B cell (primary cell): ENCODE data around the gene CASR. TPM values are rescaled to one million over a fixed set of nuclear protein-coding genes. Genes with fewer than 3 reads are reported as not detected.
A peak's percentile ranks its signal among the peaks of the same experiment; 100 is the strongest.

Experiments used
- ATAC-seq: fragments of 200-7000 bp; cut with Tn5 transposase; one replicate; pipeline ENCODE4 v1.10.0; 2021; ENCODE audit warnings: low read depth, mild to moderate bottlenecking, moderate number of reproducible peaks, moderate library complexity
- CTCF ChIA-PET: fragments of 350-600 bp; sonication (Branson Sonifier 250); formaldehyde crosslinking; loops from one replicate; lab custom pipeline; 2021; ENCODE audit warnings: antibody characterized with exemption, inconsistent platforms; lab: Charles Lee
- POLR2A ChIA-PET: fragments of 350-600 bp; sonication (Branson Sonifier 250); formaldehyde crosslinking; loops from one replicate; lab custom pipeline; 2021; ENCODE audit warnings: antibody characterized with exemption; lab: Charles Lee
- DNase-seq: peaks from one replicate; pipeline ENCODE4 v3.0.0; 2013
- H2AFZ ChIP-seq: 2 replicates; pipeline ENCODE4 v1.6.1; 2012; ENCODE audit warnings: mild to moderate bottlenecking, low read depth, low read length; ENCODE audit not compliant: insufficient read depth, poor library complexity, severe bottlenecking
- H3K27ac ChIP-seq, 2 donors: 1 replicate in 1 of 2; 2 replicates in 1 of 2; pipeline ENCODE4 v1.5.1; 2012 to 2013; ENCODE audit warnings: low read length in 2 of 2, mild to moderate bottlenecking in 2 of 2, moderate library complexity in 1 of 2
- H3K27me3 ChIP-seq, 4 experiments: fragments of 200-600 bp in 1 of 4; sonication (generic) in 1 of 4; replicated peaks in 1 of 4; 1 replicate in 2 of 4; 2 replicates in 2 of 4; pipeline versions ENCODE4 v1.6.1 to v1.7.0; 2013 to 2016; ENCODE audit warnings: low read length in 3 of 4, mild to moderate bottlenecking in 2 of 4, mixed read lengths in 1 of 4, moderate library complexity in 1 of 4; ENCODE audit not compliant: insufficient read depth in 4 of 4, control insufficient read depth in 3 of 4; ENCODE audit errors: control extremely low read depth in 1 of 4
- H3K36me3 ChIP-seq, 2 experiments: replicated peaks in 1 of 2; 1 replicate in 1 of 2; 2 replicates in 1 of 2; pipeline versions ENCODE4 v1.6.1 to v1.7.1; 2013; ENCODE audit warnings: low read length in 1 of 2; ENCODE audit not compliant: insufficient read depth in 2 of 2, control insufficient read depth in 1 of 2; ENCODE audit errors: control extremely low read depth in 1 of 2, extremely low read depth in 1 of 2
- H3K4me1 ChIP-seq, 2 donors: fragments of 200-600 bp in 1 of 2; sonication (generic) in 1 of 2; 1 replicate in 1 of 2; 2 replicates in 1 of 2; pipeline versions ENCODE4 v1.5.1 to v1.6.1; 2013 to 2017; ENCODE audit warnings: low read length in 2 of 2; ENCODE audit not compliant: control insufficient read depth in 2 of 2, insufficient read depth in 2 of 2
- H3K4me2 ChIP-seq: replicated peaks from 2 replicates; pipeline ENCODE3; 2012; ENCODE audit warnings: mild to moderate bottlenecking, low read depth, low read length; ENCODE audit not compliant: poor library complexity, severe bottlenecking
- H3K4me3 ChIP-seq, 5 experiments: fragments of 200-600 bp in 1 of 5; sonication (generic) in 1 of 5; 1 replicate in 3 of 5; 2 replicates in 2 of 5; pipeline versions ENCODE4 v1.5.1 to v1.7.0; 2011 to 2016; ENCODE audit warnings: low read length in 4 of 5, mild to moderate bottlenecking in 4 of 5, low read depth in 2 of 5, control low read depth in 1 of 5, moderate library complexity in 1 of 5; ENCODE audit not compliant: insufficient read depth in 1 of 5; ENCODE audit errors: control extremely low read depth in 1 of 5, extremely low read depth in 1 of 5
- H3K79me2 ChIP-seq: fragments of 200-600 bp; sonication (generic); one replicate; pipeline ENCODE4 v1.6.0; 2016; ENCODE audit warnings: low read length; ENCODE audit not compliant: control insufficient read depth, insufficient read depth
- H3K9ac ChIP-seq: fragments of 200-600 bp; sonication (generic); 2 replicates; pipeline ENCODE4 v1.6.1; 2017; ENCODE audit warnings: mild to moderate bottlenecking, low read length, moderate library complexity
- H3K9me3 ChIP-seq, 3 donors: one replicate each; pipeline versions ENCODE4 v1.6.1 to v1.7.1; 2013; ENCODE audit warnings: low read length in 2 of 3; ENCODE audit not compliant: control insufficient read depth in 2 of 3, insufficient read depth in 1 of 3; ENCODE audit errors: control extremely low read depth in 1 of 3
- H4K20me1 ChIP-seq: 2 replicates; pipeline ENCODE4 v1.6.0; 2012; ENCODE audit warnings: mild to moderate bottlenecking, low read length; ENCODE audit not compliant: insufficient read depth, control insufficient read depth, poor library complexity, severe bottlenecking
- H3K27ac Mint-ChIP-seq: one replicate; pipeline ENCODE4 v1.8.0; 2021; ENCODE audit warnings: mixed read lengths
- H3K27me3 Mint-ChIP-seq: one replicate; pipeline ENCODE4 v1.8.0; 2021; ENCODE audit warnings: mixed read lengths
- H3K4me1 Mint-ChIP-seq: one replicate; pipeline ENCODE4 v1.8.0; 2021; ENCODE audit warnings: mixed read lengths
- H3K4me3 Mint-ChIP-seq: one replicate; pipeline ENCODE4 v1.8.0; 2021; ENCODE audit warnings: mixed read lengths
- H3K9me3 Mint-ChIP-seq: one replicate; pipeline ENCODE4 v1.8.0; 2022; ENCODE audit warnings: mixed read lengths; ENCODE audit not compliant: insufficient read depth
- CTCF ChIP-seq: fragments of 200-600 bp; IDR thresholded peaks from one replicate; pipeline ENCODE4 v1.8.0; 2022; ENCODE audit warnings: antibody characterized with exemption, mild to moderate bottlenecking
- EZH2 ChIP-seq: IDR thresholded peaks from 2 replicates; pipeline ENCODE4 v1.6.1; 2012; ENCODE audit warnings: borderline replicate concordance, low read depth, mild to moderate bottlenecking, moderate library complexity, low read length; ENCODE audit not compliant: insufficient read depth, poor library complexity, severe bottlenecking
- WGBS: methylation state at CpG from one replicate; pipeline ENCODE4 v1.1.5; 2013; ENCODE audit warnings: missing lambda C conversion rate; ENCODE audit not compliant: insufficient coverage; 5-methylcytosine and 5-hydroxymethylcytosine counted together
- intact Hi-C: fragments of 100-400 bp; cut with micrococcal nuclease; formaldehyde crosslinking; loops from one replicate; pipeline ENCODE4 v1.10.0; 2022
- polyA plus RNA-seq: library from polyadenylated mRNA; depleted of rRNA; stranded (reverse); fragments of >200 nt; gene quantifications from 2 replicates; pipeline ENCODE4 v1.2.3, GENCODE V29; 2012
- total RNA-seq, 2 donors: library from RNA; stranded (reverse); fragments of 120-200 nt in 1 of 2; gene quantifications; 1 replicate in 1 of 2; 2 replicates in 1 of 2; pipeline versions ENCODE4 v1.2.3 to v1.2.4, GENCODE V29; 2013 to 2022

Gene CASR
- total and polyA plus RNA-seq, 2 donors (not counting 1 experiment from before 2014, with no cell fraction given): not detected

- Histone ChIP-seq H3K79me2 (no peaks in the 10 kb centered on the region), H3K4me2 (peak overlapping the region; percentile 88), H3K27me3 (no peaks in the 10 kb centered on the region), H3K4me3 (peak overlapping the region; percentile 11 to 62 (median 50)), H3K27ac (peak overlapping the region; percentile 31 to 63), H2AFZ (peak overlapping the region; percentile 65), H4K20me1 (no peaks in the 10 kb centered on the region), H3K9ac (peak overlapping the region; percentile 64), H3K4me1 (peaks cover 22 to 30% of the 10 kb centered on the region in 2 donors), H3K36me3 (no peaks in the 10 kb centered on the region), H3K9me3 (peaks cover 0 to 6% (median 0%) of the 10 kb centered on the region in 3 donors)
- peak overlapping the region; percentile 38 for H3K27ac Mint-ChIP-seq
- H3K4me1 Mint-ChIP-seq: peaks cover 31% of the 10 kb centered on the region
- ChIA-PET CTCF (interaction anchor here (1.0 to 2.5 kb wide), 3 partner anchors 25 to 257 kb away, joined by 3 to 23 read pairs (median 3); no protein-coding TSS in a partner anchor), POLR2A (no interaction called here)
- peaks cover 4% of the 10 kb centered on the region for H3K27me3 Mint-ChIP-seq
- DNase-seq (peak; percentile 70), ATAC-seq (peak; percentile 84)
- intact Hi-C loops: no loop called here
- 2% methylated on average over 9 of the region's 13 CpGs for WGBS
- TF ChIP-seq EZH2: no peak
- TF ChIP-seq CTCF: no peak
- H3K4me3 Mint-ChIP-seq: peak overlapping the region; percentile 83
- no peaks in the 10 kb centered on the region for H3K9me3 Mint-ChIP-seq
Observed at GRCh38 chr3:122233101-122233952, 49.9 kb downstream of the CASR start.

- no peaks in the 10 kb centered on the region for H4K20me1 ChIP-seq
- no peaks in the 10 kb centered on the region for H3K79me2 ChIP-seq
- H3K9ac ChIP-seq: peak overlapping the region; percentile 64
- peak overlapping the region in 1 of 5 experiments; percentile 62 for H3K4me3 ChIP-seq
- H3K27me3 ChIP-seq: no peaks in the 10 kb centered on the region
- DNase-seq (no peak), ATAC-seq (no peak)
- H3K4me1 Mint-ChIP-seq: peaks cover 31% of the 10 kb centered on the region
- TF ChIP-seq EZH2 (no peak), CTCF (no peak)
- peaks cover 22 to 30% of the 10 kb centered on the region in 2 donors for H3K4me1 ChIP-seq
- POLR2A ChIA-PET: no interaction called here
- no peaks in the 10 kb centered on the region for H3K9me3 Mint-ChIP-seq
- H2AFZ ChIP-seq: no peak overlapping the region
- WGBS: no CpG with 5 or more reads among the region's 1 CpG
- peak overlapping the region; percentile 83 for H3K4me3 Mint-ChIP-seq
- no peak overlapping the region for H3K27ac Mint-ChIP-seq
- no peak overlapping the region for H3K27ac ChIP-seq
- CTCF ChIA-PET: interaction anchor here (0.7 to 2.5 kb wide), 6 partner anchors 12 to 292 kb away, joined by 3 to 23 read pairs (median 3); no protein-coding TSS in a partner anchor
- H3K27me3 Mint-ChIP-seq: peaks cover 5% of the 10 kb centered on the region
- no peaks in the 10 kb centered on the region for H3K36me3 ChIP-seq
- intact Hi-C loops: no loop called here
- peaks cover 0 to 6% (median 0%) of the 10 kb centered on the region in 3 donors for H3K9me3 ChIP-seq
- H3K4me2 ChIP-seq: peak overlapping the region; percentile 88
Observed at GRCh38 chr3:122234117-122234516, 50.6 kb downstream of the CASR start.
